H9 (cell line): ENCODE data around the gene RAB27A. TPM values are rescaled to one million over a fixed set of nuclear protein-coding genes. Genes with fewer than 3 reads are reported as not detected.

ENCODE experiments used
- DNase-seq: peaks from one replicate; pipeline ENCODE4 v3.0.0-alpha.2; 2017
- H2AFZ ChIP-seq: one replicate; pipeline ENCODE4 v1.6.1; 2013; ENCODE audit warnings: mild to moderate bottlenecking, low read length, control low read depth, moderate library complexity
- H2AK5ac ChIP-seq: 2 replicates; pipeline ENCODE4 v1.6.1; 2013; ENCODE audit warnings: low read length, control low read depth, mixed read lengths; ENCODE audit not compliant: insufficient read length
- H2BK120ac ChIP-seq: one replicate; pipeline ENCODE4 v1.6.1; 2013; ENCODE audit warnings: low read depth, mild to moderate bottlenecking, low read length, control low read depth, inconsistent platforms; ENCODE audit not compliant: poor library complexity, severe bottlenecking
- H2BK12ac ChIP-seq: 2 replicates; pipeline ENCODE4 v1.6.1; 2013; ENCODE audit warnings: low read length, control low read depth, mixed read lengths, low read depth; ENCODE audit not compliant: insufficient read length
- H2BK15ac ChIP-seq: 2 replicates; pipeline ENCODE4 v1.6.1; 2013; ENCODE audit warnings: low read depth, low read length, control low read depth
- H2BK20ac ChIP-seq: one replicate; pipeline ENCODE4 v1.6.1; 2013; ENCODE audit warnings: low read depth, mild to moderate bottlenecking, low read length, control low read depth, inconsistent platforms; ENCODE audit not compliant: poor library complexity, severe bottlenecking
- H2BK5ac ChIP-seq: 2 replicates; pipeline ENCODE4 v1.6.1; 2013; ENCODE audit warnings: low read length, control low read depth, mixed read lengths; ENCODE audit not compliant: insufficient read length
- H3K14ac ChIP-seq: 2 replicates; pipeline ENCODE4 v1.6.1; 2013; ENCODE audit warnings: low read length, control low read depth; ENCODE audit not compliant: insufficient read depth
- H3K18ac ChIP-seq: 2 replicates; pipeline ENCODE4 v1.6.1; 2013; ENCODE audit warnings: low read depth, mild to moderate bottlenecking, mixed read lengths, low read length, control low read depth; ENCODE audit not compliant: insufficient read length
- H3K23ac ChIP-seq: 2 replicates; pipeline ENCODE4 v1.6.1; 2013; ENCODE audit warnings: low read length, control low read depth, mixed read lengths, low read depth; ENCODE audit not compliant: insufficient read length
- H3K23me2 ChIP-seq: 2 replicates; pipeline ENCODE4 v1.6.1; 2013; ENCODE audit warnings: low read depth, mild to moderate bottlenecking, mixed read lengths, low read length, control low read depth; ENCODE audit not compliant: insufficient read length, poor library complexity, severe bottlenecking
- H3K27ac ChIP-seq: 2 replicates; pipeline ENCODE4 v1.5.1; 2013; ENCODE audit warnings: low read length, control low read depth, mixed read lengths, low read depth; ENCODE audit not compliant: insufficient read length
- H3K27me3 ChIP-seq: 2 replicates; pipeline ENCODE4 v1.6.1; 2013; ENCODE audit warnings: low read length, control low read depth, inconsistent platforms; ENCODE audit not compliant: insufficient read depth
- H3K4ac ChIP-seq: 2 replicates; pipeline ENCODE4 v1.6.1; 2013; ENCODE audit warnings: low read depth, mild to moderate bottlenecking, control low read depth, inconsistent platforms, low read length, moderate library complexity
- H3K4me1 ChIP-seq: 2 replicates; pipeline ENCODE4 v1.6.1; 2013; ENCODE audit warnings: low read length, control low read depth, inconsistent platforms; ENCODE audit not compliant: insufficient read depth
- H3K4me2 ChIP-seq: 2 replicates; pipeline ENCODE4 v1.6.1; 2013; ENCODE audit warnings: low read length, control low read depth, mixed read lengths; ENCODE audit not compliant: insufficient read length, insufficient read depth
- H3K56ac ChIP-seq: 2 replicates; pipeline ENCODE4 v1.6.1; 2013; ENCODE audit warnings: low read depth, mild to moderate bottlenecking, mixed read lengths, low read length, control low read depth; ENCODE audit not compliant: insufficient read length
- H3K79me1 ChIP-seq: 2 replicates; pipeline ENCODE4 v1.6.1; 2013; ENCODE audit warnings: low read depth, mild to moderate bottlenecking, moderate library complexity, low read length, control low read depth, inconsistent platforms; ENCODE audit not compliant: insufficient read depth, poor library complexity, severe bottlenecking
- H3K79me2 ChIP-seq: 2 replicates; pipeline ENCODE4 v1.6.1; 2013; ENCODE audit warnings: low read length, control low read depth, inconsistent platforms; ENCODE audit not compliant: insufficient read depth
- H3K9ac ChIP-seq: 2 replicates; pipeline ENCODE4 v1.6.1; 2013; ENCODE audit warnings: low read length, control low read depth, mixed read lengths; ENCODE audit not compliant: insufficient read length; ENCODE audit errors: extremely low read depth
- H3K9me3 ChIP-seq: one replicate; pipeline ENCODE4 v1.6.1; 2013; ENCODE audit warnings: low read depth, low read length, inconsistent platforms; ENCODE audit not compliant: control insufficient read depth
- H3T11ph ChIP-seq: one replicate; pipeline ENCODE4 v1.6.1; 2013; ENCODE audit warnings: mild to moderate bottlenecking, low read length, control low read depth, inconsistent platforms
- H4K20me1 ChIP-seq: one replicate; pipeline ENCODE4 v1.6.1; 2013; ENCODE audit not compliant: control insufficient read depth, insufficient read length, insufficient read depth
- H4K5ac ChIP-seq: 2 replicates; pipeline ENCODE4 v1.6.1; 2013; ENCODE audit warnings: low read depth, mild to moderate bottlenecking, mixed read lengths, low read length, control low read depth; ENCODE audit not compliant: insufficient read length
- H4K8ac ChIP-seq: replicated peaks from 2 replicates; pipeline ENCODE4 v1.6.1; 2013; ENCODE audit warnings: low read length, control low read depth, mixed read lengths, low read depth; ENCODE audit not compliant: insufficient read length
- H4K91ac ChIP-seq: 2 replicates; pipeline ENCODE4 v1.6.1; 2013; ENCODE audit warnings: low read depth, mild to moderate bottlenecking, moderate library complexity, mixed read lengths, low read length, control low read depth; ENCODE audit not compliant: insufficient read length
- H3K27ac Mint-ChIP-seq, 3 experiments: 2 replicates in 2 of 3; 3 replicates in 1 of 3; pipeline ENCODE4 v1.8.0; 2020 to 2021; ENCODE audit warnings: mixed read lengths in 3 of 3, mild to moderate bottlenecking in 1 of 3, moderate library complexity in 1 of 3
- H3K27me3 Mint-ChIP-seq: 2 replicates; pipeline ENCODE4 v1.8.0; 2021; ENCODE audit warnings: low read depth, mild to moderate bottlenecking, moderate library complexity, mixed read lengths
- H3K36me3 Mint-ChIP-seq, 3 experiments: 2 replicates in 2 of 3; 3 replicates in 1 of 3; pipeline ENCODE4 v1.8.0; 2020 to 2021; ENCODE audit warnings: low read depth in 3 of 3, mixed read lengths in 3 of 3; ENCODE audit not compliant: insufficient read depth in 1 of 3
- H3K4me1 Mint-ChIP-seq, 2 experiments: 2 replicates each; pipeline ENCODE4 v1.8.0; 2020; ENCODE audit warnings: mixed read lengths in 2 of 2
- H3K4me3 Mint-ChIP-seq, 2 experiments: 2 replicates in 1 of 2; 3 replicates in 1 of 2; pipeline ENCODE4 v1.8.0; 2020 to 2021; ENCODE audit warnings: mild to moderate bottlenecking in 2 of 2, mixed read lengths in 2 of 2, moderate library complexity in 1 of 2
- H3K9me3 Mint-ChIP-seq, 2 experiments: 2 replicates in 1 of 2; 3 replicates in 1 of 2; pipeline ENCODE4 v1.8.0; 2020; ENCODE audit warnings: mild to moderate bottlenecking in 2 of 2, mixed read lengths in 2 of 2, moderate library complexity in 1 of 2
- WGBS: extraction: QIAGEN DNeasy Blood & Tissue Kit; methylation state at CpG from one replicate; pipeline ENCODE4 v1.1.7; 2013; ENCODE audit warnings: missing lambda C conversion rate, low lambda C conversion rate, mixed read lengths; ENCODE audit not compliant: insufficient read length; ENCODE audit errors: extremely low coverage; 5-methylcytosine and 5-hydroxymethylcytosine counted together
- total RNA-seq: library from RNA; stranded (reverse); gene quantifications from 2 replicates; pipeline ENCODE4 v1.2.1, GENCODE V29; 2021
- TF ChIP-seq, protein P1 (sequence below): fragments of 200-600 bp; sonication (generic); conservative IDR thresholded peaks from 3 replicates; pipeline ENCODE4 v1.8.0; 2021; ENCODE audit warnings: antibody characterized with exemption, mild to moderate bottlenecking

RAB27A gene
- total RNA-seq, 1 experiment from 2014 or later, result 6.8 TPM

GRCh38 chr15:55221090-55222011 lies 68.3 kb downstream of the RAB27A start:
- H2BK20ac ChIP-seq, result no peak overlapping the region
- no peak overlapping the region for H4K5ac ChIP-seq
- H4K8ac ChIP-seq, result no peak overlapping the region
- no peaks in the 10 kb centered on the region for H4K20me1 ChIP-seq
- no peak overlapping the region for H3K27ac ChIP-seq
- no peaks in the 10 kb centered on the region; the same call in 1 of the 2 replicates for H3K4me1 ChIP-seq
- no peak overlapping the region for H3K23ac ChIP-seq
- no peaks in the 10 kb centered on the region for H3K23me2 ChIP-seq
- H3K14ac ChIP-seq, result no peak overlapping the region
- no peak overlapping the region for H3K4ac ChIP-seq
- TF ChIP-seq, protein P1, sequence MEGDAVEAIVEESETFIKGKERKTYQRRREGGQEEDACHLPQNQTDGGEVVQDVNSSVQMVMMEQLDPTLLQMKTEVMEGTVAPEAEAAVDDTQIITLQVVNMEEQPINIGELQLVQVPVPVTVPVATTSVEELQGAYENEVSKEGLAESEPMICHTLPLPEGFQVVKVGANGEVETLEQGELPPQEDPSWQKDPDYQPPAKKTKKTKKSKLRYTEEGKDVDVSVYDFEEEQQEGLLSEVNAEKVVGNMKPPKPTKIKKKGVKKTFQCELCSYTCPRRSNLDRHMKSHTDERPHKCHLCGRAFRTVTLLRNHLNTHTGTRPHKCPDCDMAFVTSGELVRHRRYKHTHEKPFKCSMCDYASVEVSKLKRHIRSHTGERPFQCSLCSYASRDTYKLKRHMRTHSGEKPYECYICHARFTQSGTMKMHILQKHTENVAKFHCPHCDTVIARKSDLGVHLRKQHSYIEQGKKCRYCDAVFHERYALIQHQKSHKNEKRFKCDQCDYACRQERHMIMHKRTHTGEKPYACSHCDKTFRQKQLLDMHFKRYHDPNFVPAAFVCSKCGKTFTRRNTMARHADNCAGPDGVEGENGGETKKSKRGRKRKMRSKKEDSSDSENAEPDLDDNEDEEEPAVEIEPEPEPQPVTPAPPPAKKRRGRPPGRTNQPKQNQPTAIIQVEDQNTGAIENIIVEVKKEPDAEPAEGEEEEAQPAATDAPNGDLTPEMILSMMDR, result no peak
- no peak overlapping the region for H2AFZ ChIP-seq
- Mint-ChIP-seq H3K27me3 (no peaks in the 10 kb centered on the region), H3K36me3 (no peaks in the 10 kb centered on the region; a peak in 1 of 7 replicates), H3K9me3 (no peaks in the 10 kb centered on the region), H3K4me3 (no peak overlapping the region), H3K4me1 (peaks cover 5 to 9% of the 10 kb centered on the region in 2 experiments), H3K27ac (peak overlapping the region in 1 of 3 experiments; percentile 27; a peak in 1 of 7 replicates)
- H3K4me2 ChIP-seq, result no peak overlapping the region
- no peak overlapping the region for H3T11ph ChIP-seq
- H3K79me1 ChIP-seq, result no peaks in the 10 kb centered on the region
- no peak overlapping the region for H2BK15ac ChIP-seq
- no peak overlapping the region for H3K9ac ChIP-seq
- no peak overlapping the region for H2BK12ac ChIP-seq
- H3K9me3 ChIP-seq, result no peaks in the 10 kb centered on the region
- no peak overlapping the region for H2BK120ac ChIP-seq
- no peaks in the 10 kb centered on the region for H3K79me2 ChIP-seq
- H3K56ac ChIP-seq, result no peak overlapping the region
- no peak overlapping the region for H3K18ac ChIP-seq
- H2AK5ac ChIP-seq, result no peak overlapping the region
- H4K91ac ChIP-seq, result no peak overlapping the region
- no peaks in the 10 kb centered on the region for H3K27me3 ChIP-seq
- no CpG with 5 or more reads among the region's 6 CpGs for WGBS
- no peak for DNase-seq
- no peak overlapping the region for H2BK5ac ChIP-seq
